ENCODE measurements around the gene GALNT18.

DNA sequence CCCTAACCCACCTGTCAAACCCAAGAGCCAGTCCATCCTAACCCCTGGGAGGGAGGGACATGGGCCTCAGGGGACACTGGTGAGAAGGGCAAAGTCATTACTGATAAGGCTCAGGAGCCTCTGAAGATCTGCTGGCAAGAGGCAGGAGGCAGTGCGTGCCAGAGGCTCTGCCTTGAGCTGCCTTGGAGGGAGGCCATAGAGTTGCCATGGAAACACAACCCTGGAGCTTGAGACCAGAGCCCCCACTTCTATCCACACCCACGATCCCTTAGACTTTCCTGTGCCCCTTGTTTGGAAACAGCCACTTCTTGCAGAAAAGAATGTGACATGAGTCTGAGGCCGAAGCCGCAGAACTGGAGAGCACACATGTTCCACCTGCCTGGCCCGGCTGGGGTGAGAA lies 179.0 kb downstream of the GALNT18 start:
- no peak for TF ChIP-seq POLR2AphosphoS5 (IDR thresholded peaks at IDR 0.05)
- TF ChIP-seq POLR2A (IDR thresholded peaks at IDR 0.05), result no peak

Measured in breast epithelium (tissue), 3 donors.